ENCODE measurements around the gene EEPD1. TPM values are rescaled to one million over a fixed set of nuclear protein-coding genes. Genes with fewer than 3 reads are reported as not detected.

Gene EEPD1
- total RNA-seq, 1 donor from 2014 or later, result 14.0 TPM

GRCh38 chr7:36284456-36285090 is 131.5 kb downstream of the EEPD1 start:
- TF ChIP-seq CTCF (IDR thresholded peaks at IDR 0.05), result no peak
- Histone ChIP-seq H3K27ac (no peak overlapping the region), H3K36me3 (peaks cover 0 to 13% of the 10 kb centered on the region in 2 donors), H3K4me3 (no peak overlapping the region), H3K27me3 (no peaks in the 10 kb centered on the region), H3K4me1 (peaks cover 7 to 20% of the 10 kb centered on the region in 2 donors), H3K9me3 (no peaks in the 10 kb centered on the region)
- intact Hi-C loops (cut with DNase I), result no loop called here
- DNase-seq (ENCODE audit: low spot score in 2 of 2), result no peak

GRCh38 chr7:36285276-36285675 is 132.2 kb downstream of the EEPD1 start:
- Histone ChIP-seq H3K9me3 (no peaks in the 10 kb centered on the region), H3K4me3 (no peak overlapping the region), H3K36me3 (peaks cover 0 to 13% of the 10 kb centered on the region in 2 donors), H3K27me3 (no peaks in the 10 kb centered on the region), H3K27ac (no peak overlapping the region), H3K4me1 (peaks cover 4 to 13% of the 10 kb centered on the region in 2 donors)
- intact Hi-C loops (cut with DNase I), result no loop called here
- no peak for DNase-seq (ENCODE audit: low spot score in 2 of 2)
- TF ChIP-seq CTCF (IDR thresholded peaks at IDR 0.05), result no peak

- Histone ChIP-seq H3K27ac (no peak overlapping the region), H3K9me3 (no peaks in the 10 kb centered on the region), H3K4me1 (peaks cover 0 to 9% of the 10 kb centered on the region in 2 donors), H3K36me3 (peaks cover 0 to 13% of the 10 kb centered on the region in 2 donors), H3K27me3 (no peaks in the 10 kb centered on the region), H3K4me3 (no peak overlapping the region)
- no peak for DNase-seq (ENCODE audit: low spot score in 2 of 2)
- intact Hi-C loops (cut with DNase I), result no loop called here
- TF ChIP-seq CTCF (IDR thresholded peaks at IDR 0.05), result no peak
Observed at GRCh38 chr7:36286226-36286625, 133.2 kb downstream of the EEPD1 start.

GRCh38 chr7:36286688-36287087 is 133.6 kb downstream of the EEPD1 start:
- peaks cover 0 to 6% of the 10 kb centered on the region in 2 donors for H3K4me1 ChIP-seq
- H3K9me3 ChIP-seq, result no peaks in the 10 kb centered on the region
- peaks cover 0 to 13% of the 10 kb centered on the region in 2 donors for H3K36me3 ChIP-seq
- intact Hi-C loops (cut with DNase I), result no loop called here
- H3K4me3 ChIP-seq, result no peak overlapping the region
- no peak overlapping the region for H3K27ac ChIP-seq
- DNase-seq (ENCODE audit: low spot score in 2 of 2), result no peak
- no peaks in the 10 kb centered on the region for H3K27me3 ChIP-seq
- TF ChIP-seq CTCF (IDR thresholded peaks at IDR 0.05), result no peak

GRCh38 chr7:36287371-36288241 is 134.6 kb downstream of the EEPD1 start:
- Histone ChIP-seq H3K4me1 (peaks cover 0 to 10% of the 10 kb centered on the region in 2 donors), H3K4me3 (no peak overlapping the region), H3K27ac (no peak overlapping the region), H3K27me3 (no peaks in the 10 kb centered on the region), H3K9me3 (no peaks in the 10 kb centered on the region), H3K36me3 (peaks cover 0 to 13% of the 10 kb centered on the region in 2 donors)
- intact Hi-C loops (cut with DNase I), result no loop called here
- no peak for DNase-seq (ENCODE audit: low spot score in 2 of 2)
- no peak for TF ChIP-seq CTCF (IDR thresholded peaks at IDR 0.05)
